ENCODE measurements around the gene MLH1.
"Not testable (repeated sequence)": the region's sequence is repeated elsewhere in the genome, so short reads cannot be mapped to it uniquely, and the experiment has no call there.

MLH1 gene

GRCh38 chr3:37040231-37040630 is 46.9 kb downstream of the MLH1 start:
- no peak for DNase-seq

- no peak for DNase-seq
Observed at GRCh38 chr3:37041546-37042195, 48.4 kb downstream of the MLH1 start.

- not testable (repeated sequence) for DNase-seq
Observed at GRCh38 chr3:37042712-37043111, 49.4 kb downstream of the MLH1 start.

GRCh38 chr3:37050282-37050681 is 57.0 kb downstream of the MLH1 start:
- DNase-seq = no peak

DNA sequence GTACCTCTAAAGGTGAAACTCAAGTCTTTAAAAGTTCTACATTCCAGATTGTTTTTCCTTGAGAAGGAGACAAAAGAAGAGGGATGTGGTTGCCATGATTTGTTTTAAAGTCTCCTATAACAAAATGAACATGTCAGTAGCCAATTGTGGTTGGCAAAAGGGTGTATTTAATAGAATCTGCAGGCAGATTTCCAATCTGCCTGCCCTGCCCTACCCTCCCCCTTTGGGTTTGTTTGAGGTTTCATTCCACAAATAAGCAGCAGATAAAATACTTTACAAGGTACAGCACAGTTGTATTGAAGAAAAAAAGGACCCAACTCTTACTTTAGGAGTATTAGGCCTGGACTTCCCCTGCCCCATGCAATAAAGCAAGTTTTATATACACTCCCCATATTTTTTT is 59.5 kb downstream of the MLH1 start:
- DNase-seq = no peak

GRCh38 chr3:37053337-37053736 is 60.0 kb downstream of the MLH1 start:
- no peak for DNase-seq

- no peak for DNase-seq
Observed at GRCh38 chr3:37053753-37054152, 60.4 kb downstream of the MLH1 start.

GRCh38 chr3:37054370-37054769 is 61.1 kb downstream of the MLH1 start:
- DNase-seq = peak; percentile 0

- not testable (repeated sequence) for DNase-seq
Observed at GRCh38 chr3:37055077-37055476, 61.8 kb downstream of the MLH1 start.

GRCh38 chr3:37056826-37057225 is 63.5 kb downstream of the MLH1 start:
- no peak for DNase-seq

DNA sequence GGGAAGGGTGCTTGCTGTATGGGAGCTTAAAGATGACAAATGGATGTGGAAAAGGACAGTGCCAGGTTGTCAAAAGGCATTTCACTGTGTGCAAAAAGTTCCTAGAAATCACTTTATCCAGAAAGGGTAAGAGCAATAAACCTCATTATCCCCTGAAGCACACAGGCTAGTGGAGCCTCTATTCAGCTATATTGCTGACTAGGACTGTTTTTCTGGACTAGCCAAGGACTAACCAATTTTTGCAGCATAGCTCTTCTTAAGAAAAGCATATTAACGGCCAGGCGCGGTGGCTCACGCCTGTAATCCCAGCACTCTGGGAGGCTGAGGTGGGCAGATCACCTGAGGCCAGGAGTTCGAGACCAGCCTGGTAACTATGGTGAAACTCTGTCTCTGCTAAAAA is 64.8 kb downstream of the MLH1 start:
- no peak for DNase-seq

DNA sequence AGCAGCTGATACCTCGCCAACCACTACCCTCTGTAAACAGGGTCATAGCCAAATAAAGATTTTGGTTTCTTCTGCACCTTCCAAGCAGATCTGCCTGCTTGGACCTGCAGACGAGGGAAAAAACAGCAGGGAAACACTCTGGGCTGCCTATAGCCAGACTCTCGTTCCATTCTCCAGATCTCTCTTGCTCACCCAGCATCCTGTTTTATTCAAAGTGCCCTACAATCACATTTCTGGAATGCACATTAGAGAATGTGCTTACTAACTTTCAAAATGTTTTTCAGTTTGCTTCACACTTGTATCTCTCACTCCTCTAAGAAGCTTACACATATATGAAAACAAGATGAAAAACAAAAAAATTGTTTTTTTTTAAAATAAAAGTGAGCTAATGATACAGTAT is 71.4 kb downstream of the MLH1 start:
- DNase-seq = no peak

DNA sequence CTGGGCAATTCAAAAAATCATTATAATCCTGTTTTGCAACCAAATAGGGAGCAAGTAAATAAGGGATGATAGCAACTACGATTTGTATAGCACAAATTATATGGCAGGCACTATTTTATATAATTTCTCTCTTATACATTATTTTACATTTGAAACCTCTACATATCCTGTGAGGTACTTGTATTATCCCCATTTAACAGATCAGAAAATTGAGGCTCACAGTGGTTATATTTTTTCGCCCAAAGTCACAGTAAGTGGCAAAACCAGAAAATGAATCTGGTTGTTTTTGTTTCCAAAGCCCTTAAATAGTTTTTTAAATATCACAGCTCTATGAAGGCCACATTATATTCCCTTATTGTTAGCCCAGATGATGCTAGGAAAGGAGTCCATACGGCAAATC is 74.3 kb downstream of the MLH1 start:
- DNase-seq = no peak

DNA sequence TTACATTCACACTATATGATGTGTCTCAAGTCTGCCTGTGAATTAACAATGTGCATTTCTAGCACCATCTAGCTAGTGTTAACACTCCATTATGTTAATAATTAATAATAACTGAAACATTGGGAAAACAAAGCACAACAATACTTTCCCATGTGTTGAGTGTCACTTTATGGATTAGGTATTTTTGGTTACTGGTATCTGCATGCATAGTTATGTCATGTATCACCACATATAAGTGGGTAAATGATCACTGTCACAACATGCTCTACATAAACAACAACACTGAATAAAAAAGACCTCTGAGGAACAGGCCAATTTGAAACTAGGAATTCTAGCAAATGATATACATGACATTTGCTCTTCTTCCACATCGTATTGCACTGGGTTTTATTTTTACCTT is 74.7 kb downstream of the MLH1 start:
- no peak for DNase-seq

DNA sequence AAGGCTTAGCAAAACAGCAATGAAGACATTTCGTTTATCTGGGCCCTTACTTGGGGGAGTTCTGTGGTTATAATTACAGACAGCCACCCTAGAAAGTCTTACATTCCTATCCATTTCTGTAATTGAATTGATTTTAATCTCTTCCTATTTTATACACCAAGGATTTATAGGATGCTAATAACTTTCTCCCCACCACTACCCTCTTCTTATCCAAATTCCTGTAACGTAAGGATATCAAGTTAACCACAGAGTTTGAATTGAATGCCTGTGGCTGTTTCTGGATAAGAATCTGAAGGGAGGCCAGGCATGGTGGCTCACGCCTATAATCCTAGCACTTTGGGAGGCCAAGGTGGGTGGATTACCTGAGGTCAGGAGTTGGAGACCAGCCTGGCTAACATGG is 78.6 kb downstream of the MLH1 start:
- DNase-seq = no peak

GRCh38 chr3:37072892-37073291 is 79.6 kb downstream of the MLH1 start:
- DNase-seq = no peak

- no peak for DNase-seq
Observed at GRCh38 chr3:37074178-37074577, 80.9 kb downstream of the MLH1 start.

DNA sequence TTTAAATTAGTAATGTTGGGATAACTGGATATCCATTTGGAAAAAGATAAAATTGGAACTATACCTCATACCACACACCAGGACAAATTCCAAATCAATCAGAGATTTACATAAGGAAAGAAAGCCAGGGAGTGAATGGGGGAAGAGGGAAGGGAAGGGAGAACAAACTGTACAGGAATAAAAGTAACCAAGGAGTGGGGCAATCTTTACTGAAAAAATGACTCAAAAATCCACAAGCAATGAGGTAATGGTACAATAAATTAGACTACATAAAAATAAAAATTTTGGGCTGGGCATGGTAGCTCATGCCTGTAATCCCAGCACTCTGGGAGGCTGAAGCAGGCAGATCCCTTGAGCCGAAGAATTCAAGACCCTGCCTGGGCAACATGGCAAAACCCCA is 82.6 kb downstream of the MLH1 start:
- DNase-seq = no peak

DNA sequence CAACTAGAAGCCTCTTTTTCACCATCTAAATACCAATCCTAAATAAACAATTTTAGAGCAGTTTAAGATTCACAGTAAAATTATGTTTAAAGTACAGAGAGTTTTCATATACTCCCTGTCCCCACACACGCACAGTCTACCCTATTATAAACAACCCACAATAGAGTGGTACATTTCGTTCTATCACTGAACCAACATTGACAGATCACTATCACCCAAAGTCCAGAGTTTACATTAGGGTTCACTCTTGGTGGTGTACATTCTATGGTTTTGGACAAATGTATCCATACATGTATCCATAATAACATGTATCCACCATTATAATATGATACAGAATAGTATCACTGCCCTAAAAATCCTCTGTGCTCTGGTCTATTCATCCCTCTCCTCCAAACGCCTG is 89.0 kb downstream of the MLH1 start:
- no peak for DNase-seq

DNA sequence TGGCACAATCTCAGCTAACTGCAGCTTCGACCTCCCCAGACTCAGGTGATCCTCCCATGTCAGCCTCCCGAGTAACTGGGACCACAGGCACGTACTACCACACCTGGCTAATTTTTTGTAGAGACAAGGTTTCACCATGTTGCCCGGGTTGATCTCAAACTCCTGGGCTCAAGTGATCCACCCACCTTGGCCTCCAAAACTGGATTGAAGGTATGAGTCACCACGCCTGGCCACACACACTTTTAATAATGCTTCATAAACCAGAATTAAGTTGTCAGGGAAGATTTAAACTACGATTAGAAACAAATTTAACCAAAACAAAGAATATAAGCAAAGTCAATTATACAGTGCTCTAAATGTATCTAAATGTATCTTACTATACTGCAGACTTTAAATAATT is 93.6 kb downstream of the MLH1 start:
- DNase-seq = no peak

GRCh38 chr3:37087870-37088269 is 94.6 kb downstream of the MLH1 start:
- DNase-seq = no peak

GRCh38 chr3:37092484-37092883 is 99.2 kb downstream of the MLH1 start:
- DNase-seq = no peak

DNA sequence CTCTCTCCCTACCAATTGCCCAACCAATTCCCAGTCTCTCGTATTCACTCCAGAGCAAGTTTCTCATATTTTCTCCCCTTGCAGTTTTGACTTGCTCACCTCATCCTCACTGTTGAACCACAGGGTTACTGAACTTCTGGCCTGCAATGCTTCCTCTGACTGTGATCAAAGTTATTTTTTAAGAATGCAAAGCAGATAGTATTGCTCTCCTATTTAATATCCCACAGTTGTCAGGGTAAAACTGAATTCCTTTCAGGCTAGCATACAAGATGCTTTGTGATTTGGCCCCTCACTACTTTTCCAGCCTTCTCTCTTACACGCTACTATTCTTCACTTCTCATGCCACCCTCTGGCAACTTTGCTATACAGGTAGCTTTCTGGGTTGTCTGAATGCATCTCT is 100.2 kb downstream of the MLH1 start:
- DNase-seq = no peak

DNA sequence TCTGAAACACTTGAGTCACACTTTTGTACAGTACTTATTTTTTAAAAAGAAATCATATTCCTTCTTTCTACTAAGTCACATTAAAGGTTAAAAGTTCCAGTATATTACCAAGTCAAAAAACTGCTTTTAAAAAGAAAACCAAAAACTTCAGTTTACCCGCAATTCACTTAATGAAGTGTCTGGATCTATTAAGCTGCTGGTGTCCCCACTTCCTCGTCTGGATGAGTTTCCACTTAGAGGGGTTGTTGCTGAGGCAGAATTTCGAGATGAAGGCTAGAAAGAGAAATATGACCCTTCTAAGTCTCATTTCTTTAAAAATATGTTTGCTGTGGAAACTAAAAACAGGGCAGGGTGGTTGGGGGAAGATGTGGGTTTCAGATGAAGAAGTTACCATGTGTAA is 101.3 kb downstream of the MLH1 start:
- no peak for DNase-seq

GRCh38 chr3:37096288-37096687 is 103.0 kb downstream of the MLH1 start:
- DNase-seq = no peak

GRCh38 chr3:37096975-37097374 is 103.7 kb downstream of the MLH1 start:
- DNase-seq = no peak
